ENCODE results near the gene LTBP1. TPM values are rescaled to one million over a fixed set of nuclear protein-coding genes. Genes with fewer than 3 reads are reported as not detected.
A peak's percentile ranks its signal among the peaks of the same experiment; 100 is the strongest.
"Not testable (repeated sequence)": the region's sequence is repeated elsewhere in the genome, so short reads cannot be mapped to it uniquely, and the experiment has no call there.

Gene LTBP1
- total RNA-seq, 4 donors from 2014 or later: 15.8 to 56.7 (median 28.3) TPM

GRCh38 chr2:32905270-32905669, 41.5 kb upstream of the LTBP1 start:
- no peaks in the 10 kb centered on the region for H3K4me1 ChIP-seq
- DNase-seq: no peak
- no peak overlapping the region for H3K27ac ChIP-seq
- in situ Hi-C loops (cut with MboI; ENCODE audit: low pct_ligation_motif_present in 1 of 4, low pct_unique_long_range_greater_than_20kb in 1 of 4, low sequenced_read_pairs in 3 of 4) (no loop called here), intact Hi-C loops (cut with DNase I; ENCODE audit: low total_unique reads) (no loop called here)
- H3K36me3 ChIP-seq: no peaks in the 10 kb centered on the region
- no peaks in the 10 kb centered on the region for H3K27me3 ChIP-seq
- TF ChIP-seq POLR2AphosphoS5 (IDR thresholded peaks at IDR 0.05): no peak
- no peak for TF ChIP-seq CTCF (IDR thresholded peaks at IDR 0.05)
- no peak for TF ChIP-seq POLR2A (IDR thresholded peaks at IDR 0.05)
- no peak for TF ChIP-seq EP300 (IDR thresholded peaks at IDR 0.05; ENCODE audit: low read depth)
- H3K4me3 ChIP-seq: no peak overlapping the region
- WGBS, 2 donors (ENCODE audit: low coverage in 1 of 2): 60 to 66% methylated on average over 3 of the region's 3 CpGs
- no peaks in the 10 kb centered on the region for H3K9me3 ChIP-seq

DNA sequence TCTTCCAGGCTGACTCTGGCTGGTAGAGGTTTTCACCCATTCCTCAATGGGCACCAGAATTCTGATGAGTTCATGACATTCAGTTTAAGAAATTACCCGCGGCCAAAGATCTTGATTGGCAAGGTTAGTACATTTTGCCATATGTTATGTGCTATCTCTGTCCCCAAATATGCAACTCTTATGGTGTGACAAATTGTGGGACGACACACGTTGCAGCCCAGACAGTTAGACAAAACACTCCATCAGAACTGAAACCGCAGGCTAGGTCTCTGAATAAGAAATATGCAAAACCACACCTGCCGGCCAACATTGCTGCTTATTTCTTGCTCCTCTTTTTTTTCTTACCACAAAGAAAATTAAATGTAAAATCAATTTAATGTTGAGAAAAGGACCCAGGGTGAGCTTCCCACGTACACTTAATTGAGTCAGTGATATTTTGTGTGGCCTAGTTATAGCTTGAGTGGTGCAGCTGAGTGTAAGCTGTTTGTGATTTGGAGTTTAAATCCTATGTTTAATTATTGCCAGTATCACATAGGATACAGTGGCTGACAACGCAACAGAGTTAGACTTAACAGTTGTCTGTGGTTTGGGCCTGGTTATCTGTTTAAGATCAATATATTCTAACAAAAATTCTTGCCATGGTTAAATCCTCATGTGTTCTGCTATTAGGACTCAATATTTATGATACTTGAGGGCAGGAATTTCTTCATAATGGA, 35.7 kb upstream of the LTBP1 start:
- H3K4me3 ChIP-seq: no peak overlapping the region

GRCh38 chr2:32915694-32916093, 31.1 kb upstream of the LTBP1 start:
- H3K36me3 ChIP-seq: no peaks in the 10 kb centered on the region
- no peaks in the 10 kb centered on the region for H3K9me3 ChIP-seq
- DNase-seq: no peak
- no peaks in the 10 kb centered on the region for H3K27me3 ChIP-seq
- no peaks in the 10 kb centered on the region for H3K4me1 ChIP-seq
- H3K27ac ChIP-seq: no peak overlapping the region
- 78 to 94% methylated on average over 1 of the region's 1 CpG for WGBS, 2 donors (ENCODE audit: low coverage in 1 of 2)
- no peak overlapping the region for H3K4me3 ChIP-seq
- TF ChIP-seq EP300 (IDR thresholded peaks at IDR 0.05; ENCODE audit: low read depth): no peak
- no peak for TF ChIP-seq CTCF (IDR thresholded peaks at IDR 0.05)
- in situ Hi-C loops (cut with MboI; ENCODE audit: low pct_ligation_motif_present in 1 of 4, low pct_unique_long_range_greater_than_20kb in 1 of 4, low sequenced_read_pairs in 3 of 4) (no loop called here), intact Hi-C loops (cut with DNase I; ENCODE audit: low total_unique reads) (no loop called here)

More for the DNA sequence above, 35.7 kb upstream of the LTBP1 start:
- no peak overlapping the region for H3K27ac ChIP-seq
- H3K9me3 ChIP-seq: no peaks in the 10 kb centered on the region
- 77 to 91% methylated on average over 6 to 8 of the region's 8 CpGs for WGBS, 2 donors (ENCODE audit: low coverage in 1 of 2)
- DNase-seq: peak; percentile 22
- no peaks in the 10 kb centered on the region for H3K27me3 ChIP-seq
- no peaks in the 10 kb centered on the region for H3K36me3 ChIP-seq
- in situ Hi-C loops (cut with MboI; ENCODE audit: low pct_ligation_motif_present in 1 of 4, low pct_unique_long_range_greater_than_20kb in 1 of 4, low sequenced_read_pairs in 3 of 4): no loop called here
- H3K4me1 ChIP-seq: no peaks in the 10 kb centered on the region
- intact Hi-C loops (cut with DNase I; ENCODE audit: low total_unique reads): no loop called here
- TF ChIP-seq POLR2A (IDR thresholded peaks at IDR 0.05): no peak
- TF ChIP-seq EP300 (IDR thresholded peaks at IDR 0.05; ENCODE audit: low read depth): no peak
- TF ChIP-seq CTCF (IDR thresholded peaks at IDR 0.05): no peak
- TF ChIP-seq POLR2AphosphoS5 (IDR thresholded peaks at IDR 0.05): no peak

- DNase-seq: no peak
- TF ChIP-seq POLR2A (IDR thresholded peaks at IDR 0.05): no peak
- no peak for TF ChIP-seq CTCF (IDR thresholded peaks at IDR 0.05)
- TF ChIP-seq POLR2AphosphoS5 (IDR thresholded peaks at IDR 0.05): no peak
- no peak for TF ChIP-seq EP300 (IDR thresholded peaks at IDR 0.05; ENCODE audit: low read depth)
- Histone ChIP-seq H3K36me3 (no peaks in the 10 kb centered on the region), H3K9me3 (no peaks in the 10 kb centered on the region), H3K27ac (no peak overlapping the region), H3K4me1 (no peaks in the 10 kb centered on the region), H3K27me3 (no peaks in the 10 kb centered on the region), H3K4me3 (no peak overlapping the region)
- WGBS, 2 donors (ENCODE audit: low coverage in 1 of 2): 77 to 97% methylated on average over 6 of the region's 6 CpGs
- intact Hi-C loops (cut with DNase I; ENCODE audit: low total_unique reads): no loop called here
- in situ Hi-C loops (cut with MboI; ENCODE audit: low pct_ligation_motif_present in 1 of 4, low pct_unique_long_range_greater_than_20kb in 1 of 4, low sequenced_read_pairs in 3 of 4): no loop called here
Measured at GRCh38 chr2:32918774-32919173, 28.0 kb upstream of the LTBP1 start.

GRCh38 chr2:32919901-32920300, 26.9 kb upstream of the LTBP1 start:
- H3K27ac ChIP-seq; H3K9me3 ChIP-seq; in situ Hi-C loops (cut with MboI; ENCODE audit: low pct_ligation_motif_present in 1 of 4, low pct_unique_long_range_greater_than_20kb in 1 of 4, low sequenced_read_pairs in 3 of 4); H3K4me3 ChIP-seq; H3K27me3 ChIP-seq; H3K4me1 ChIP-seq; intact Hi-C loops (cut with DNase I; ENCODE audit: low total_unique reads); H3K36me3 ChIP-seq; DNase-seq: not testable (repeated sequence)
- 80 to 95% methylated on average over 1 to 6 of the region's 6 CpGs for WGBS, 2 donors (ENCODE audit: low coverage in 1 of 2)

DNA sequence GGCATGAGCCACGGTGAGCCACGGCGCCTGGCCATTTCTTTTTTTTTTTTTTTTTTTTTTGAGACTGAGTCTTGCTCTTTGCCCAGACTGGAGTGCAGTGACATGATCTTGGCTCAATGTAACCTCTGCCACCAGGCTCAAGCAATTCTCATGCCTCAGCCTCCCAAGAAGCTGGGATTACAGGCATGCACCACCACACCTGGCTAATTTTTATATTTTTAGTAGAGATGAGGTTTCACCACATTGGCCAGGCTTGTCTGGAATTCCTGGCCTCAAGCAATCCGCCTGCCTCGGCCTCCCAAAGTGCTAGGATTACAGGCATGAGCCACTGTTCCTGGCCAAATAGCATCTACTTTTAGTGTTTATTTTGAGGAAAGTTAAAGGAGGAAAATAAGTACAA, 25.3 kb upstream of the LTBP1 start:
- in situ Hi-C loops (cut with MboI; ENCODE audit: low pct_ligation_motif_present in 1 of 4, low pct_unique_long_range_greater_than_20kb in 1 of 4, low sequenced_read_pairs in 3 of 4); intact Hi-C loops (cut with DNase I; ENCODE audit: low total_unique reads); H3K9me3 ChIP-seq; H3K36me3 ChIP-seq; H3K27ac ChIP-seq; DNase-seq; H3K4me3 ChIP-seq; H3K4me1 ChIP-seq; H3K27me3 ChIP-seq: not testable (repeated sequence)
- 97 to 98% methylated on average over 5 of the region's 5 CpGs for WGBS, 2 donors (ENCODE audit: low coverage in 1 of 2)

Data from transverse colon (tissue), 4 donors.